HFFc6 (cell line): ENCODE measurements around the gene CEP41. TPM values are rescaled to one million over a fixed set of nuclear protein-coding genes. Genes with fewer than 3 reads are reported as not detected.

ENCODE experiments used
- DNase-seq: peaks from one replicate; pipeline ENCODE4 v3.0.0-alpha.2; 2018
- H3K27ac Mint-ChIP-seq: 2 replicates; pipeline ENCODE4 v1.8.0; 2020; ENCODE audit warnings: mild to moderate bottlenecking, mixed read lengths
- H3K27me3 Mint-ChIP-seq: 2 replicates; pipeline ENCODE4 v1.8.0; 2021; ENCODE audit warnings: mild to moderate bottlenecking, moderate library complexity, mixed read lengths; ENCODE audit not compliant: insufficient read depth
- H3K36me3 Mint-ChIP-seq: 2 replicates; pipeline ENCODE4 v1.8.0; 2021; ENCODE audit warnings: low read depth, mixed read lengths
- H3K4me1 Mint-ChIP-seq: 2 replicates; pipeline ENCODE4 v1.8.0; 2020; ENCODE audit warnings: low read depth, mixed read lengths
- H3K4me3 Mint-ChIP-seq: 2 replicates; pipeline ENCODE4 v1.8.0; 2020; ENCODE audit warnings: mild to moderate bottlenecking, moderate library complexity, mixed read lengths
- H3K9me3 Mint-ChIP-seq: 2 replicates; pipeline ENCODE4 v1.8.0; 2020; ENCODE audit warnings: mild to moderate bottlenecking, mixed read lengths
- total RNA-seq, 6 experiments: library from RNA; stranded (reverse); fragmentation: NEBNext Ultra II Directional; extraction: Animal tissue kit (Norgen Biotek cat#: 25700); gene quantifications; 2 replicates in 1 of 6; 3 replicates in 5 of 6; pipeline ENCODE4 v1.2.3, GENCODE V29; 2021
- TF ChIP-seq, protein P1 (sequence below): fragments of 200-600 bp; sonication (generic); IDR thresholded peaks from 2 replicates; pipeline ENCODE4 v1.5.0; 2021; ENCODE audit warnings: antibody characterized with exemption, mild to moderate bottlenecking

CEP41 gene
- total RNA-seq, 6 experiments from 2014 or later: 14.5 to 20.9 (median 17.8) TPM

DNA sequence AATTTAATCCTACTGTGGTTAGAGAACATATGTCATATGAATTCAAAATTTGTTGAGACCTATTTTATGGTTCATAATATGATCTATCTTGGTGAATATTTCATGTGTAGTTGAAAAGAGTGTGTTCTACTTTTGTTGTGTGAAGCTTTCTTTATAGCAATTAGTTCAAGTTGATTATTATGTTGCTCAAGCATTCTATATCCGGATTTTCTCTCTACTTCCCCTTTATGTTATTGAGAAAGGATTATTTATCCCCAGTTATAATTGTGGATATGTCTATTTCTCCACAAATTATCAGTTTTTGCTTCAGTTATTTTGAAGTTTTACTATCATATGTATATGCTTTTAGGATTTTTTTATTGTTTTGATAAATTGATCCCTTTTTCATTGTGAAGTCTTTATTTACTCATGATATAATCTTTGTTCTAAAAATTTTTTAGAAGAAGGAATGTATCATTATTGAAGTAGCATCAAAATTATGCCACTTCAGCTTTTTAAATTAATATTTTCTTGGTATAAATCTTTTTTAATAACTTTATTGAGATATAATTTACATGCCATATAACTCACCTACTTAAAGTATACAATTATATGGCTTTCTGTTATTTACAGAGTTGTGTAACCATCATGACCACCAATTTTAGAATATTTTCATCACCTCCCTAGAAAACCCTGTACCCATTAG is 39.0 kb upstream of the CEP41 start:
- Mint-ChIP-seq H3K9me3 (no peaks in the 10 kb centered on the region), H3K27ac (no peak overlapping the region), H3K27me3 (peaks cover 39% of the 10 kb centered on the region), H3K4me3 (no peak overlapping the region), H3K36me3 (peaks cover 2% of the 10 kb centered on the region), H3K4me1 (peaks cover 11% of the 10 kb centered on the region)
- DNase-seq: no peak
- TF ChIP-seq, protein P1, sequence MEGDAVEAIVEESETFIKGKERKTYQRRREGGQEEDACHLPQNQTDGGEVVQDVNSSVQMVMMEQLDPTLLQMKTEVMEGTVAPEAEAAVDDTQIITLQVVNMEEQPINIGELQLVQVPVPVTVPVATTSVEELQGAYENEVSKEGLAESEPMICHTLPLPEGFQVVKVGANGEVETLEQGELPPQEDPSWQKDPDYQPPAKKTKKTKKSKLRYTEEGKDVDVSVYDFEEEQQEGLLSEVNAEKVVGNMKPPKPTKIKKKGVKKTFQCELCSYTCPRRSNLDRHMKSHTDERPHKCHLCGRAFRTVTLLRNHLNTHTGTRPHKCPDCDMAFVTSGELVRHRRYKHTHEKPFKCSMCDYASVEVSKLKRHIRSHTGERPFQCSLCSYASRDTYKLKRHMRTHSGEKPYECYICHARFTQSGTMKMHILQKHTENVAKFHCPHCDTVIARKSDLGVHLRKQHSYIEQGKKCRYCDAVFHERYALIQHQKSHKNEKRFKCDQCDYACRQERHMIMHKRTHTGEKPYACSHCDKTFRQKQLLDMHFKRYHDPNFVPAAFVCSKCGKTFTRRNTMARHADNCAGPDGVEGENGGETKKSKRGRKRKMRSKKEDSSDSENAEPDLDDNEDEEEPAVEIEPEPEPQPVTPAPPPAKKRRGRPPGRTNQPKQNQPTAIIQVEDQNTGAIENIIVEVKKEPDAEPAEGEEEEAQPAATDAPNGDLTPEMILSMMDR: no peak

DNA sequence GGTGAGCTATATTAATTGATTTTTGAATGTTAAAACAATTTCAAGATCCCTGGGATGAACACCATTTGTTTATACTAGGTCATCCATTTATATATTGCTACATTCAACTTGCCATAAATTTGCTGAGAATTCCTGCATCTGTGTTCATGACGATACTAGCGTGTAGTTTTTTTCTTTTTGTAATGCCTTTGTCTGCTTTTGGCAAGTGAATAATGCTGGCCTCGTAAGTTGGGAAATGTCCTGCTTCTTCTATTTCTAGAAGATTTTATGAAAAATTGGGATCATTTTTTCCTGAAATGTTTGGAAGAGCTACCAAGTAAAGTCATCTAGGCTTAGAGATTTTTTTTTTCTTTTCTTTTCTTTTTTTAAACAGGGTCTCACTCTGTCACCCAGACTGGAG is 38.2 kb upstream of the CEP41 start:
- Mint-ChIP-seq H3K4me3 (no peak overlapping the region), H3K36me3 (no peaks in the 10 kb centered on the region), H3K27ac (no peak overlapping the region), H3K4me1 (peaks cover 7% of the 10 kb centered on the region), H3K27me3 (peaks cover 41% of the 10 kb centered on the region), H3K9me3 (no peaks in the 10 kb centered on the region)
- DNase-seq: no peak
- TF ChIP-seq, protein P1: no peak

DNA sequence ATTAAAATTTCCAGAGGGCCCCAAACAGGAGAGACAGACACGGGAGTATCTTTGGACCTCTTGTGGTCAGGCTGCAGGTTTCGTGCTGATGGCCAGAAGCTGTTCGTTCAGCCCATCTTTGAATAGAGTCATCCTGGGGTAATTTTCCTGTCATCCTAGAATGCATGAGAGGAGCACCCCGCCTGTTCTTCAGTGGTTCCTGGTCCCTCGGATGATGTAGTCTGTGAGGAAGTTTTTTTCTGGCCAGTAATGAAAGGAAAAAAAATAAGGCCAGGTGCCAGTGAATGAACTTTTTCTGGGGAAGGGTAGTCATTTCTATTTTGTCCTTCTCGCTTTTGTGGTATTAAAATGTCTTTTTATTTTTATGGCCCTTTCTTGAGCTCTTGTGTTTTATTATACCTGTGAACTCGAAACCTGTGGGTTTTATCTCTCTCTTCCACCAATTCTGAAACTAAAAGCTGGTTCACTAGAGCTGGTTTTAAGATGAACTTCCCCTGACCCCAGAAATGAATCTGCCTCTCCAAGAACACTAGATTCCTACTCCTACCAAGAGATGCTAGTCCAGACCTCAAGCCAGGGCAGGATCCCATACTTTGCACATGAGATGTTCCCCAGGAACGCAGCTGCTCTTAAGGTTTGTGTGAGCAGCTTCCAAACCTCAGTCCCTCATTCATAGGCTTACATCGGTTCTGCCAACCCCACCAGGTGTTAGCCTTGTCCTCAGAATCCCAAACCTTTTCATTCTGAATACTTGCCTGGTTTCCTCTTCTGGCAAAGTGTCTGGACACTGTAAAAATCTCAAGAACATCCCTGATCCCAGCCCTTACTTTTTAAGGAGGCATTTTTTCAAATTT is 35.7 kb upstream of the CEP41 start:
- no peaks in the 10 kb centered on the region for H3K9me3 Mint-ChIP-seq
- TF ChIP-seq, protein P1: no peak
- H3K27me3 Mint-ChIP-seq: peaks cover 32% of the 10 kb centered on the region
- peaks cover 7% of the 10 kb centered on the region for H3K4me1 Mint-ChIP-seq
- no peak overlapping the region for H3K4me3 Mint-ChIP-seq
- no peaks in the 10 kb centered on the region for H3K36me3 Mint-ChIP-seq
- no peak overlapping the region for H3K27ac Mint-ChIP-seq
- peak; percentile 15 for DNase-seq

DNA sequence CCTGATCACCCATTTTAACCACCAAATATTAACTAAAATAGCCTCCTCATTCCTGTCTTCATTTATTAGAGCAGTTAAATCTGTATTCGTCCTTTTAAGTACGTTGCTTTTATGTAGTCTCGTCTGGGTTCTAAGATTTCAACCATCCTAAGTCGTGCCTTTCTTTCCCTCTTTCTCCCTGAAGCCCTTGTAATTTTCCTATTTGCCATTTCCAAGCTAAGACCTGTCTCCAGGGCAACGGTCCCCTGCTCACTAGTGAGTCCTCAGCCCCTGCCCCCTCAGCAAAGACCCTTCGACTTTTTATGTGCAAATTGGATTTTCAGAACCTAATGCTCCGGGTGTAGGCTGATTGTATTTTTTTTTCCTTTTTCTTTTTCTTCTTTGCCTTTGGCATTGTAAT is 35.0 kb upstream of the CEP41 start:
- H3K27me3 Mint-ChIP-seq: peaks cover 35% of the 10 kb centered on the region
- TF ChIP-seq, protein P1: no peak
- H3K4me3 Mint-ChIP-seq: no peak overlapping the region
- no peak overlapping the region for H3K27ac Mint-ChIP-seq
- DNase-seq: no peak
- peaks cover 7% of the 10 kb centered on the region for H3K4me1 Mint-ChIP-seq
- no peaks in the 10 kb centered on the region for H3K36me3 Mint-ChIP-seq
- no peaks in the 10 kb centered on the region for H3K9me3 Mint-ChIP-seq

DNA sequence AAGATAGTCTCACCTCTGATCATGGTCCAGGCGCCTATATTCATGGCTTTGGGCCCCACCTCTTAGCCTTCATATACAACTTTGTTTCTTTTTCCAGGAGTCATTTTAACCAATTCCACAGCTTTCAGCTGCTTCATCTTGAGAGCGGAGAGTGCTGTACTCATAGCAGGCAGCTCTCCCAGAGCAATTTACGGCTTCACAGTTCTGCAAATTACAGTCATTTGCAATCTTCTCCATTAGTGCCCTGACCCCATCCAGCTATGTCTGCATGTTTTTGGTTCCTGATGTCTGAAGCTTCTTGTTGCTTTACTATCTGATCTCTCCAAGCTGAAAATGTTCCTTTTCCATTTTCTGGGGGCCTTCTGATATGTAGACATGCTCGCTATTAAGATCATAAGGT is 33.1 kb upstream of the CEP41 start:
- Mint-ChIP-seq H3K4me3 (no peak overlapping the region), H3K36me3 (no peaks in the 10 kb centered on the region), H3K4me1 (peaks cover 7% of the 10 kb centered on the region), H3K27ac (no peak overlapping the region), H3K27me3 (peaks cover 31% of the 10 kb centered on the region), H3K9me3 (no peaks in the 10 kb centered on the region)
- TF ChIP-seq, protein P1: no peak
- no peak for DNase-seq
